AG10803 (cell line): ENCODE results near the gene APPBP2.
"Not testable (repeated sequence)": the region's sequence is repeated elsewhere in the genome, so short reads cannot be mapped to it uniquely, and the experiment has no call there.

ENCODE experiments used
- DNase-seq: peaks from one replicate; pipeline ENCODE4 v3.0.0; 2010; ENCODE audit warnings: low read depth
- H3K4me3 ChIP-seq: 2 replicates; pipeline ENCODE4 v1.5.1; 2011; ENCODE audit warnings: mild to moderate bottlenecking, low read length, control low read depth
- CTCF ChIP-seq: conservative IDR thresholded peaks from 2 replicates; pipeline ENCODE4 v1.5.1; 2011; ENCODE audit warnings: mild to moderate bottlenecking, low read length, control low read depth, inconsistent platforms

APPBP2 gene

GRCh38 chr17:60496041-60496440, 30.0 kb downstream of the APPBP2 start:
- H3K4me3 ChIP-seq: no peak overlapping the region
- TF ChIP-seq CTCF: no peak
- peak; percentile 5 for DNase-seq

- no peak for TF ChIP-seq CTCF
- DNase-seq: no peak
- H3K4me3 ChIP-seq: no peak overlapping the region
Observed at GRCh38 chr17:60495260-60495659, 30.8 kb downstream of the APPBP2 start.

- DNase-seq: peak; percentile 36
- no peak for TF ChIP-seq CTCF
- H3K4me3 ChIP-seq: no peak overlapping the region
Observed at GRCh38 chr17:60493847-60494321, 32.2 kb downstream of the APPBP2 start.

- TF ChIP-seq CTCF: no peak
- no peak for DNase-seq
Observed at GRCh38 chr17:60491771-60492170, 34.3 kb downstream of the APPBP2 start.

GRCh38 chr17:60490594-60490993, 35.4 kb downstream of the APPBP2 start:
- not testable (repeated sequence) for DNase-seq, H3K4me3 ChIP-seq

More at GRCh38 chr17:60491771-60492170, 34.3 kb downstream of the APPBP2 start:
- no peak overlapping the region for H3K4me3 ChIP-seq

- TF ChIP-seq CTCF: no peak
- DNase-seq: no peak
- H3K4me3 ChIP-seq: no peak overlapping the region
Observed at GRCh38 chr17:60481604-60482003, 44.4 kb downstream of the APPBP2 start.

- H3K4me3 ChIP-seq: no peak overlapping the region
- TF ChIP-seq CTCF: no peak
- peak; percentile 41 for DNase-seq
Observed at GRCh38 chr17:60473788-60474187, 52.3 kb downstream of the APPBP2 start.

GRCh38 chr17:60472449-60472848, 53.6 kb downstream of the APPBP2 start:
- H3K4me3 ChIP-seq: no peak overlapping the region
- TF ChIP-seq CTCF: no peak
- DNase-seq: no peak
